ENCODE measurements around the gene RBM47. TPM values are rescaled to one million over a fixed set of nuclear protein-coding genes. Genes with fewer than 3 reads are reported as not detected.
"Not testable (repeated sequence)": the region's sequence is repeated elsewhere in the genome, so short reads cannot be mapped to it uniquely, and the experiment has no call there.

Gene RBM47
- total RNA-seq, 1 donor from 2014 or later, result 110 TPM

DNA sequence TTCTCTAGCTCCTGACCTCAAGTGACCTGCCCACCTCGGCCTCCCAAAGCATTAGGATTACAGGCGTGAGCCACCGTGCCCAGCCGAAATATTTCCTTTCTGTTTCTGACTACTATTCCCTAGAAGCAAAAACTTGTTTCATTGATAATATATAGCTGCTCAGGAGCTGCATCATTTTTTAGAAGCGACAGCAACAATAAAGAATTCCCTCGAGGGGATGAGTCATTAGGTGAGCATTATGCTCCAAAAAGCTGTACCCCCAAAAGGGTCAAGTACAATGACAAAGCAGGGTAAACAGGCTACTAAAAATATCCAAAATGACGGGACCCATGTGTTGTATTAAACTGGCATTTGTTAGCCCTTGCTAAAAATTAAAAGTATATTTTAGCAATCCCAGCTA, 67.0 kb downstream of the RBM47 start:
- DNase-seq (ENCODE audit: low spot score), result no peak

DNA sequence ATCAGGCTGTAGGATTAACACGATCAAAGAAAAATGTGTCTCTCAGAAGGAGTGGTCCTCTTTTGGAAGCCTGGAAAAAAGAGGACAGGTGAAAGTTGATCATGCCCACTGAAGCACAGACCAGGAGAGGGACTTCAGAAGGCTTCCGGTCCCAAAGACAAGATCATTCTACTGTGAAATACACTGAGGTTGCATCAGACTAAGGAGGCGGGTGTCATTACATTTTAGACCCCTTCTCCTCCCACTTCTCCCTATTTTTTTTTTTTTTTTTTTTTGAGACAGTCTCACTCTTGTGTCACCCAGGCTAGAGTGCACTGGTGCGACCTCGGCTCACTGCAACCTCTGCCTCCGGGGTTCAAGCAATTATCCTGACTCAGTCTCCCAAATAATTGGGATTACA, 67.5 kb downstream of the RBM47 start:
- DNase-seq (ENCODE audit: low spot score), result no peak

DNA sequence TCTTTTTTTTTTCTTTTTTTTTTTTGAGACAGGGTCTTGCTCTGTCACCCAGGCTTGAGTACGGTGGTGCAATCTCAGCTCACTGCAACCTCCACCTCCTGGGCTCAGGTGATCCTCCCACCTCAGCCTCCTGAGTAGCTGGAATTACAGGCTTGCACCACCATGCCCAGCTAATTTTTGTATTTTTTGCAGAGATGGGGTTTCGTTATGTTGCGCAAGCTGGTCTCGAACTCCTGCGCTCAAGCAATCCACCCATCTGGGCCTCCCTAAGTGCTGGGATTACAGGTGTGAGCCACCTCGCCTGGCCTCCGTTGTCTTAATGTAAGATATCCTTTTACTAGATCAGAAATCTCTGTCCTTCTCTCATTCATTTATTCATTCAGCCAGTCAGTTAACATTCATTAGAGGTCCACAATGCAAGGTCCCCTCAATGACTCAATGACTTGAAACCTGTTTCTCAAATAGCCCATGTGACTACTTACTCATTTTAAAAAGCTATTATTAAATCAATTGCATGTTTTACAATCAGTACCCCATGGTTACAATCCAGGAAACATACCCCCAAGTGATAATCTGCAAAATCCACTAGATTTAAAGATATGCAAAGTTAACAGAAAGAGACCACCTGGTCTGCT, 68.0 kb downstream of the RBM47 start:
- DNase-seq (ENCODE audit: low spot score), result not testable (repeated sequence)

DNA sequence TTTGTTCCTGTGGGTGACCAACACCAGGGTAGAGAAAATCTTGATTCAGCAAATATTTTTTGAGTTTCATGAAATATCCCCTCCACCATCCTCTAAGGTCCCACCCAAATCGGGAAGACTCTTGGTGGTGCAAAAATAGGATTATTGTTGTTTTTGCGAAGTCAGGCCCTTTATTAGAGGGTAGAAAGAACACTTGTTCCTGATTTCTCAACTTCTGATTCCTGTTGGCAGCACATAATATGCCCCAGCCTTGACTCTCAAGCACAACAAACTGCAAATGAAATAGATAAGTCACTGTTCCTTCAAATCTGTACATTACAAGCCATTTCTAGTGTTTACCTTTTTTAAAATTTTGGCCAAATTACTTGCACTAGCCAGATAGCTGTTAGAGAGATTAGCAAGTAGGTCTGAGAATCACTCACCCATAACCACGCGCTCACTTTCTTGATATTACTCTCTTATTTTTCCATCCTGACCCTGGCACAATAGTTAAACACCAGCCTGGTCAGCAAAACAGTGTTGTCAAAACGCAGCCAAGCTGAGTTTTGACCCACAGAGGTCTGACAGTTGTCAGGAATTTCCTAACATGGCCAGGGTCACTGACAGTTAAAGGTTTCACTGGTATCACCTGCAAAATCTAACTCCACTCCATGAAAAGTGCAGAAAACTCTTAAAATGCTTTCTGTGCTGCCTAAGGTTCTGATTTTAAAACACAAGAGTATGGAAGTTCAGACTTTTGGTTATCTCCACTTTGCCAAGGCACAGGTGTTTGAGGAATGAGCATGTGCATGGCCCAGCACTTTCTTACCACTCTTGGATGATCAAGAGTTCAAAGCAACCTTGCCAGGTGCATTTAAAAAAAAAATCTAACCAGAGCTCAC, 69.8 kb downstream of the RBM47 start:
- DNase-seq (ENCODE audit: low spot score), result no peak

DNA sequence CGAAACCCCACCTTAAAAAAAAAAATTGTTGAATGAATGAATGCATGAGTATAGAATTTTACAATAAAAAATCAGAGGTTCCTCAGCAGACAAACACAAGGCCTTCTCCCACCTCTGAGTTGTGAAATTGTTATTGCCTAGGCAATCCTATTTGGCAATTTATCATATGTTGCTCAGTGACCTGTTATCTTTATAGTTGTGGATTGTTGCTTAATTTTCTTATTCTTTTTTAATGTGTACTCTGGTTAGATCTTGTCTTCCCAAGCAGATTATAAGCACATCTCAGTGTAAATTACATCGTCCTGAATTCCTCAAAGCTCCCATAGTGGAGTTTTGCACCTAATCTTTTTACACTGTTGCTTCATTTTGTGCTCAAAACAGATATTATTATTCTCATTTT, 71.9 kb downstream of the RBM47 start:
- no peak for DNase-seq (ENCODE audit: low spot score)

DNA sequence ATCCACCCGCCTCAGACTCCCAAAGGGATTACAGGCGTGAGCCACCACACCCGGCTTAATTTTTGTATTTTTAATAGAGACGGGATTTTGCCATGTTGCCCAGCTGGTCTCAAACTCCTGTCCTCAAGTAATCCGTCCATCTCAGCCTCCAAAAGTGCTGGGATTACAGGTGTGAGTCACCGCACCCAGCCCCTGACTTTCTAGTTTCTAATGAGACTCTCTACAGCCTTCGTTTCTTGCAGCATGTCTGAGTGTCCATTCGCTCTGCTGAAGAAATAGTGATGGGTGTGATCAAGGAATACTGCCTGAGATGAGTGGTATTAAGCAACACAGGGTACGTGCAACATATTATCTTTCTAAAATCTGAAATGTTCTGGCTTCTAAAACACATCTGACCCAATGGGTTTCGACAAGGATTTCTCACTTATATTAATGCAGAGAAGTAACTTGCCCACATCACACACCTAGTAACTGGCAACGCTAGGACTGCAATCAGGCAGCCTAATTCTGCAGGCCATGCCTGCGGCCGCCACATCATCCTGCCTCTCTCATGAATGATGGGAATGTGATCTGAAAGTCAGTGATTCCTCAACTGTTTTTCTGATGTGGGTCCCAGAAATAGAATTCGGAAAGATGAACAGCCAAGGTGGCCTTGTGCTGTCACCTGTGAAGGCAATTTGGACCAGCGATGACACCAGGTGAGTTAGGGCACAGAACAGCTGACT, 74.3 kb downstream of the RBM47 start:
- no peak for DNase-seq (ENCODE audit: low spot score)

DNA sequence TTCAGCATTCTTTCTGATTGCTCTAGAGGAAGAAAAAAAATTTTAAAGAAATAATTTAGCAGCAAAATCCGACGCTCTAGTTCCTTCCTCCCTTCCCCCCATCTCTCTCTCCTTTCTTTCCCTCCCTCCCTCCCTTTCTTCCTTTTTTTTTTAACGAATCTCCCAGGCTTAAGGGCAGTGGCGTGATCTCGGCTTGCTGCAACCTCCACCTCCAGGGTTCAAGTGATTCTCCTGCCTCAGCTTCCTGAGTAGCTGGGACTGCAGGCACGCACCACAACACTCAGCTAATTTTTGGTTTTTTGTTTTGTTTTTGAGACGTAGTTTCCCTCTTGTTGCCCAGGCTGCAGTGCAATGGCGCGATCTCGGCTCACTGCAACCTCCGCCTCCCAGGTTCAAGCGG, 75.0 kb downstream of the RBM47 start:
- not testable (repeated sequence) for DNase-seq (ENCODE audit: low spot score)

DNA sequence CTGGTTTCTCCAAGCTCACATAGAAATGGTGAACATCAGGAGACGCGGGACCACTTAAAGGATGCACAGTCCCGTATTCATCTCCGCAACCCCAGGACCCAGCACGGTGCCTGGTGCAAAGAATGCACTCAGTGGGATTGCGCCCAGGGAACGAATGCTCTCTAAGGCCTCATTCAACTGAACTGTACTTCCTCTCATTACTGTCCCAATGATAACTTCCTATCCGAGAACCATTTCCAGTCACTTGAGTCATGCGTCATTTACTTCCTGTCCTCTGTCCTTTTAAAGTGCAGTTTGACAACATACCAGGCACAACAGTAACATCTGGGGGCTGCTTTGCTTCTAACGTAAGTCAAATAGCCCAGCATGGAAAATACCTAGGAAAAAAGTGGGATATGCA, 75.7 kb downstream of the RBM47 start:
- DNase-seq (ENCODE audit: low spot score), result no peak

DNA sequence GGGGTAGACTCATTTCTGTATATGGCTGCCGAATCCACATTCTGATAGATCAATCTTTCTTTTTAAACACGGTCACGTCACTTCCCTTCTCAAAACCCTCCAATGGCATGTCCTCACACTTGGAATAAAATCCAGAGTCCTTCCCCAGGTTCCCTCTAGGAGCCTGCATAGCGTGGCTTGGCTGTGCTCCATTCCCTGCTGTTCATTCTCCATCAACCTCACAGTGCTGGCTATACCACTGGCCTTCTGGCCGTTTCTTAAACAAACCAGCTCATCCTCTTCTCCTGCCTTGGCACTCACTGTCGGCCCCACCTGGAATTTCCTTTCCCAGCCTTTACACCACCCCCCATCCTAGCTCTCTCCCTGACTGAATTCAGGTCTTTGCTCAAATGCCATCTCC, 77.1 kb downstream of the RBM47 start:
- DNase-seq (ENCODE audit: low spot score), result no peak

DNA sequence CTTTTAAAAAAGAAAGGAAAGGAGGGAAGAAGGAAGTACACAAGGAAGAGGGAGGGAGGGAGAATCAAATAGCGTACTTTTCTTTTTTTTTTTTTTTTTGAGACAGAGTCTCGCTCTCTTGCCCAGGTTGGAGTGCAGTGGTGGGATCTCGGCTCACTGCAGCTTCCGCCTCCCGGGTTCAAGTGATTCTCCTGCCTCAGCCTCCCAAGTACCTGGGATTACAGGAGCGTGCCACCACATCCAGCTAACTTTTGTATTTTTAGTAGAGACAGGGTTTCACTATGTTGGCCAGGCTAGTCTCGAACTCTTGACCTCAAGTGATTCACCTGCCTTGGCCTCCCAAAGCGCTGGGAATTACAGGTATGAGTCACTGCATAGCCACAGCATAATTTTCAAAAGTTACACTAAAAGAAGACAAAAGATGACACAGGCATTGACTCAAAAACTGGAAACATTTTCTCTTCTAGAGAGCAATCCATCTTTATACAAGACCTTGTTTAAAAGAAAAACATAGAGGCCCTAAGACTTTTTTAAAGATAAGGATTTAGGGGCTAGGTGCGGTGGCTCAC, 78.0 kb downstream of the RBM47 start:
- DNase-seq (ENCODE audit: low spot score), result not testable (repeated sequence)

DNA sequence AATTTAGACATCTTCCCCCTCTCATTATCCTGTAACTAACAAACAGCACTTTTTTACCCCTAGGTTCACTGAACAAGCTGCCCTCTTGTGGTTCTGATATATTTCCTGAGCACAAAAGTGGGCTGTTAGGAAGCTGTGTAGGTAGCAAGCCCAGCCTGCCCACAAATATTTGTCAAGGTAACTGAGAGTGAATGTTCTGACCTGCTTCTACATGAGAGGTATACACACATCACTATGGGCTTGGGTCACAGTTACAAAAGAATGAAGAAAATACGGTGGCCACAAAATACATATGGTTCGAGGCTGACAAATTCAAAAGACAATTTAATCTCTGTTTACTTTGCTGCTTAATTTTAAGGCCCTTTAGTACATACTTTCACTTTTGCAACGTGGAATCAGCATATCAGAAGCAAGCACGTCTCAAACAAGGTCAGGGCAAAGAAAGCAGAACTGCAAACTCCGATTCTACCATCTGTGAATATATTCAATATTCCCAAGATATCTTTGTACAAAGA, 78.7 kb downstream of the RBM47 start:
- no peak for DNase-seq (ENCODE audit: low spot score)

DNA sequence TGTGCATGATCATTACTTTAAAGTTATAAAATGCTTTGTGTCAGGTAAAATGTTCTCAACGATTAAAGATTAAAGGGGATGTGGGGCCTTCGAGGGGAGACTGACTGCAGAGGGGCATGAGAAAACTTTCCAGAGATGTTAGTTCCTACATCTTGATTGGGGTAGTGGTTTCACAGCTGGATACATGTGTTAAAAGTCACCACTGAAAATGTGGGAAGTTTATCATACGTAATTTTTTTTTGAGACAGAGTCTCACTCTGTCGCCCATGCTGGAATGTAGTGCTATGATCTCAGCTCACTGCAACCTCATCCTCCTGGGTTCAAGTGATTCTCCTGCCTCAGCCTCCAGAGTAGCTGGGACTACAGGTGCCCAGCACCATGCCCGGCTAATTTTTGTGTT, 79.5 kb downstream of the RBM47 start:
- DNase-seq (ENCODE audit: low spot score), result no peak

DNA sequence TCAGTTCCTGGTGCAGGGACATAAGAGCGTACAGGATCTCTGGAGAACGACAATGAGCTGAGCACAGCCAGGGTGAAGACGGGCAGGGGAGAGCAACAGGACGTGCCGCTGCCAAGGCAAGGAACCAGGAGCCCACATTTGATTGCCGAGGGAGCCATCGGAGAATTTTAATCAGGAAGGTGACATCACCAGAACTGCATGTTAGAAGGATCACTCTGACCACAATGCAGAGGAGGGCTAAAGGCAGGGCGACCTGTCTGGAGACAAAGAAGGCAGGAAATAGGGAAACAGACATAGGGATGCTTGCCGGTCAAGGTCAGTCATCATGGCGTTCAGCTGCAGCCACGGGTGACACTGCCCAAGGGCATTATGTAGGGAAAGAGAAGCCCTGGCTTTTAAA, 81.4 kb downstream of the RBM47 start:
- DNase-seq (ENCODE audit: low spot score), result no peak

DNA sequence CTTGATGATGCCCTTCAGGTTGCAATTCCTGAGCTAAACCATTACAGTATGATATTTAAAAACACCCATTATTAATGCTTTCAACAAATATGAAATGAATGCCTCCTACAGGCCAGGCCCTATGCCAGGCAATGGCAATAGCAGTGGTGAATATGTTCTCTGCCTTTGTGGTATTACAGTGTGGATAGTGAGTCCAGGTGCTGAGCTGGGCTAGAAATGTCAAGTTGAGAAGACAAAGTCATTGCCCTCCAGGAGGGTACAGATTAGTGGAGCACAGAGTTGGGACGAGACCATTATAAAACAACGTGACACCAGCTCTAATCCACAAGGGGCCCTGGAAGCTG, 81.9 kb downstream of the RBM47 start:
- DNase-seq (ENCODE audit: low spot score), result no peak

DNA sequence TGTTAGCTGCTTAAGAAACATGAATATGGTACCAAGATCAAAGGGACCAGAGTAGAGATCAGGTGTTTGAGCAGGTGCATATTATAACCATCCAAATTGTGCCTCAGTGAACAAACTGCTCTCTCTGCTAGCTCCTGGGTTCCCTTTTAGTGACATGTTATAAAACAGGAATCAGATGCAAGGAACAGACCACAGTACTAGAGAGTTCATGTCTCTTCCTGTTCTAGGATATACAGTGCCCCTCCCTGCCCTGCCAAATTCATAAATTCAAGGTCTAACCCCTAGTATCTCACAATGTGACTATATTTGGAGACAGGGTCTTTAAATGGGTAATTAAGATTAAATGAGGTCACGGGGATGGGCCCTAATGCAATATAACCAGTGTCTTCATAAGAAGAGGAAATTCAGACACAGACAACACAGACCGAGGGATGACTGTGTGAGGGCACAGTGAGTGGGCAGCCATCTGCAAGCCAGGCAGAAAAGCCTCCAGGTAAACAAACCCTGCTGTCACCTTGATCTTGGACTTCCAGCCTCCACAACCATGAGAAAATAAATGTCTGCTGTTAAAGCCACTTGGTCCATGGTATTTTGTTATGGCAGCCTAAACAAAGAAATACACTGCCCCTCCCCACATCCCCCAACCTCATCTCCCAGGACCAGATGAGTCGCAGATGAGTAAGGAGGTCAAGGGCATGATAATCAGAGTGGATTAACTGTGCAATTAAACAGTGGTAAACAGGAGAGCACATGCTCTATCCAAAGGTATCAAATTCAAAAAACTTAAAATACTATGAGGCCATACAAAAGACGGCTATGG, 82.5 kb downstream of the RBM47 start:
- no peak for DNase-seq (ENCODE audit: low spot score)

DNA sequence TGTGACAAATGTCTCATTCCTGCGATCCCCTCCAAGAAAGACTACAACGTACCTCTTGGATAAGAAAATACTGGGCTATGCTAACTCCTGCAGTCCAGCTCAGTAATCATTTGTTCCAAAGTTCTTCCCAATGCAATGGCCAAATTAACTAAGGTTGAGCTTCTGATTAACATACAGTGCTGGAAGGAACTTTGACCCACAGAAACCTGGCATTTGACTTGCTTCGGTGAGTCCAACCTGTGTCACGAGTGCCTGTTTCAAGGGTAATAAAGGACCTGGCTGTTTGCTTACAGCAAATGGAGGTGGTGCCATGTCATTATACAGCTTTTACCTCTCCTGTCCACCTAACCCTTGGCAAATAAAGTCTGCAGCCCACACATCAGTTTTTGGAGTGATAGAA, 83.2 kb downstream of the RBM47 start:
- DNase-seq (ENCODE audit: low spot score), result no peak

DNA sequence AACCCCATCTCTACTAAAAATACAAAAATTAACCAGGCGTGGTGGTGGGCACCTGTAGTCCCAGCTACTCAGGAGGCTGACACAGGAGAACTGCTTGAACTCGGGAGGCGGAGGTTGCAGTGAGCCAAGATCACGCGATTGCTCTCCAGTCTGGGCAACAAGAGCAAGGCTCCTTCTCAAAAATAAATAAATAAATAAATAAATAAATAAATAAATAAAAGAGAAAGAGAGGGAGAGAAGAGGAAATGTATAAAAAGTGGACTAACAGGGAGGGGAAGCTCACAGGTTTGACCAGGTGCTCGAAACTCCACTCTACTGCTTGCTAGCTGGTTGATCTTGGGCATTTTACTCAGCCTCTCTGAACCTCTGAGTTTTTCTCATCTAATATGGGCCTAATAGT, 84.2 kb downstream of the RBM47 start:
- not testable (repeated sequence) for DNase-seq (ENCODE audit: low spot score)

DNA sequence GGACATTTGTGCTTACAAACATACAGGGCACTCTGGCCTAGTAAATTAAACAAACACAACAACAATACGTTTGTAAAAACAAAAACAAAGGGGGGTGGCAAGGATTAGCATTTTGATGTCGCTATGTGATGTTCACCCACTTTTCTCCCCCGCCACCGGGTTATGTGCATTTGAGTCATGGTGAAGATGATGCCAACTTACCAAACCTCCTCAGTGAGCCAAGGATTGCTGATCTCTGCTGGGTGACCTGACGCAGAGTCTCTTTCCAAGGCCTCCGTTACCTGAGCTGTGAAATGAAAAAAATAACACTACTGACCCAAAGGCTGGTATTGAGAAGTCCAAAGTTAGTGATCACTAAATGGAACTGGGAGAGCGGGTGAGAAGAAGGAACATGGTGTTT, 85.4 kb downstream of the RBM47 start:
- no peak for DNase-seq (ENCODE audit: low spot score)

DNA sequence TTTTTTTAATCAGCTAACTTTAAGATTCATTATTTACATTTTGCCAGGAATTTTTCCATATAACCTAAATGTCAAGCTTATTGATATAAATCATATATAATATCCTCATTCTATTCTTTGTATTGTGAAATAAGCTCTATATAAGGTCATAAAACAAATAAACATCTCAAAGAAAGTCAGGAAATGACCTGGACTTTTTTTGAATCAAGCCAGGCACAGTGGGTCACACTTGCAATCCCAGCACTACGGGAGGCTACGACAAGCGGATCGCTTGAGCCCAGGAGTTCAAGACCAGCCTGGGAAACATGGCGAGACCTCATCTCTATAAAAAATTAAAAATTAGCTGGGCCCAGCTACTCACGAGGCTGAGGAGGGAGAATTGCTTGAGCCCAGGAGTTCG, 88.9 kb downstream of the RBM47 start:
- DNase-seq (ENCODE audit: low spot score), result no peak

DNA sequence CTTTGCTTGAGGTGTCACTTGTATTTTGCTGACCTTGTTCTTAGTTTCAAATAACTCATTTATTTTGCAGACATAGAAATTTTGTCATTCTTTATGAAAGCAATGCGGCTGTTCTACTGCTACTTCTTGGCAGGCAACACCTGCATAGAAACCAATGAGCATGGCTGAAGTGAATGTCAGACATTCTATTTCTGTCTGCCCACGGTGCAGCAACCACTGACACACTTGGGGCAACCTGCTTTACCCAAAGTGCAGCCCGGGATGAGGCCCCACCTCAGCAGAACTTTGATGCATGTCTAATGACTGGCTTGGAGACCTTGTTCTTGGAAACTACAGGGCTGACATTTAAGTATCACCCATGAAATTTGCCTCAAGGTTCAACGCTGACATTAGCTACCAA, 93.6 kb downstream of the RBM47 start:
- DNase-seq (ENCODE audit: low spot score), result no peak

DNA sequence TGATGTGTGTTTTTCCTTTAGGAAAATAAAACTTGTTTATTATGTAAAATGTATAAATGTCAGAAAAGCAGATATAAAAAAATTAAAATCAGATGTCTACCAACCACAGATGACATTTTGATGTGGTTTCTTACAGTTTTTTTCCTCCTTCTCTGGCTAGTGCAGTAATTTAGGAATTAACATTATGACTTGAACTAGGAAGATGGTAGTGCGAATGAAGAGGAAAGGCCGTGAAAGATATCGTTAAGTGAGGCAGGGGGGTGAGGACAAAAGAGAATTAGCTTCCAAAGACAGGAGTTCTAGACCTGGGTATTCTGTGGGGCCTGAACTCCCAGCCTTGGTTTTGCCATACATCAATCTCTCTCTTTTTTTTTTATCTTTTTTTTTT, 98.0 kb downstream of the RBM47 start:
- no peak for DNase-seq (ENCODE audit: low spot score)
